Measurements from ENCODE around the gene HCN4.

Gene HCN4

DNA sequence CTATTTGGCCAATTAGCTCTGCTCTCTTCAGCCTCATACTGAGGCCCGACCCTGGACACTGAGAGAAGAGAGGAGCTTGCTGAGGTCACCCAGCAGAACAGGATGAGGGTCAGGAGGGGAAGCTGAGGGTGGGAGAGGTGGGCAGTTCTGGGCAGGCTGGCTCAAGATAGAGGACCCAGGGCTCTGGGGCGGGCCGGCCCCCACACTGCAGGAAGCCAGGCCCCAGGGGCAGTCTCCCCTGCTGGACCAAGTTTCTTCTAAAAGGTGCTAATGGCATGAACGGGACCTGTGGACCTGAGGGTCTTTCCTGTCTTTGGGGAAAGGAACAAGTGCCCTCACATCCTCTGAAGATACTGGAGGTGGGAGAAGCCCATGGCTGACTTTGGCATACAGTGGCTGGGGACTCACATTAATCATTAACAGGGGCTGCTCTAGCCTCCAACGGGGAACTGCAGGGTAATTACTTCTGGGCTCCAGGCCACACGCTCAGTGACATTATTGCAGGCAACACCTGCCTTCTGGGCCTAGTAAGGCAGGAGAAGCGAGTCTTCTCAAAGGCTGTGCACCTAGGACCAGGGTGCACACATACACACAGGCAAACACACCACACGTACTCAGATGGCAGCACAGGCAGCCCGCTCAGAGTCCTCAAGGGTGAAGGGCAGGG, 10.6 kb downstream of the HCN4 start:
- Histone ChIP-seq H3K4me1 (ENCODE audit: low read length) (peaks cover 5% of the 10 kb centered on the region; the same call in 1 of the 2 replicates), H4K20me1 (ENCODE audit: insufficient read depth, low read length) (no peaks in the 10 kb centered on the region), H2AFZ (ENCODE audit: low read depth, low read length) (no peak overlapping the region), H3K27ac (ENCODE audit: low read length) (no peak overlapping the region), H3K79me2 (ENCODE audit: low read length) (no peaks in the 10 kb centered on the region), H3K4me3 (ENCODE audit: low read length) (no peak overlapping the region), H3K27me3 (ENCODE audit: low read depth, low read length) (peaks cover 57% of the 10 kb centered on the region), H3K9me3 (ENCODE audit: insufficient read depth, low read length) (no peaks in the 10 kb centered on the region), H3K36me3 (replicated peaks; ENCODE audit: low read depth, low read length) (no peaks in the 10 kb centered on the region), H3K9ac (ENCODE audit: low read length) (no peak overlapping the region), H3K4me2 (ENCODE audit: low read length) (no peak overlapping the region)
- no peak for TF ChIP-seq EZH2phosphoT487 (IDR thresholded peaks at IDR 0.05; ENCODE audit: low read depth)

DNA sequence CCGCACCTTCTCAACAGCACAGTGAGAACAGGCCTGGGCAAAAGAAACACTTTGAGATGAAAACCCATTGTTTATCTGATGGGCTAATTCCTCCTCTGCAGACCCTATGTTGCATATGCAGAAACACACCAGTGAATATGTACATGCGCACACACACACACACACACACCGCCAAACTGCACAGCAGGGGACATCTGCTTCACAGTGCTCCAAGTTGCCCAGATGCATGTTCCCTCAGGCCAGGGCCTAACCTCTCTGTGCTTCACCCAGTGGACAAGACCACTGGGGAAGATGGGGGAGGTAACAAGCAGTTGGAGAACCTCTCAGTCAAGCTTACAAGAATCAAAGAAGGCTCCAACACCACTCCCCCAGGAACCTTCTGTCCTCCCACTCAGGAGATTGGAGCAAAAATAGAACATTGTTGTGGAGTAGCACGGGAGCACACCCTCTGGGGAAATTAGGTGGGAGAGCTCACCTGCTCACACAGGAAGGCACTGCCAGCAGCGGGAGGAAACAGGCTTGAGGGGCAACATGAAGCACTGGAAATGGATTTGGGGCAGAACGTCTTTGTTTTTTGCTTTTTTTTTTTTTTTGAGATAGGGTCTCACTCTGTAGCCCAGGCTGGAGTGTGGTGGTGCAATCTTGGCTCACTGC, 13.0 kb downstream of the HCN4 start:
- Histone ChIP-seq H3K36me3 (replicated peaks; ENCODE audit: low read depth, low read length) (no peaks in the 10 kb centered on the region), H3K4me3 (ENCODE audit: low read length) (no peak overlapping the region), H3K79me2 (ENCODE audit: low read length) (no peaks in the 10 kb centered on the region), H3K27ac (ENCODE audit: low read length) (no peak overlapping the region), H3K9me3 (ENCODE audit: insufficient read depth, low read length) (no peaks in the 10 kb centered on the region), H3K9ac (ENCODE audit: low read length) (no peak overlapping the region), H3K4me1 (ENCODE audit: low read length) (no peaks in the 10 kb centered on the region), H4K20me1 (ENCODE audit: insufficient read depth, low read length) (no peaks in the 10 kb centered on the region), H3K4me2 (ENCODE audit: low read length) (no peak overlapping the region), H2AFZ (ENCODE audit: low read depth, low read length) (no peak overlapping the region), H3K27me3 (ENCODE audit: low read depth, low read length) (peaks cover 57% of the 10 kb centered on the region)
- TF ChIP-seq EZH2phosphoT487 (IDR thresholded peaks at IDR 0.05; ENCODE audit: low read depth), result no peak
- TF ChIP-seq, protein P1, sequence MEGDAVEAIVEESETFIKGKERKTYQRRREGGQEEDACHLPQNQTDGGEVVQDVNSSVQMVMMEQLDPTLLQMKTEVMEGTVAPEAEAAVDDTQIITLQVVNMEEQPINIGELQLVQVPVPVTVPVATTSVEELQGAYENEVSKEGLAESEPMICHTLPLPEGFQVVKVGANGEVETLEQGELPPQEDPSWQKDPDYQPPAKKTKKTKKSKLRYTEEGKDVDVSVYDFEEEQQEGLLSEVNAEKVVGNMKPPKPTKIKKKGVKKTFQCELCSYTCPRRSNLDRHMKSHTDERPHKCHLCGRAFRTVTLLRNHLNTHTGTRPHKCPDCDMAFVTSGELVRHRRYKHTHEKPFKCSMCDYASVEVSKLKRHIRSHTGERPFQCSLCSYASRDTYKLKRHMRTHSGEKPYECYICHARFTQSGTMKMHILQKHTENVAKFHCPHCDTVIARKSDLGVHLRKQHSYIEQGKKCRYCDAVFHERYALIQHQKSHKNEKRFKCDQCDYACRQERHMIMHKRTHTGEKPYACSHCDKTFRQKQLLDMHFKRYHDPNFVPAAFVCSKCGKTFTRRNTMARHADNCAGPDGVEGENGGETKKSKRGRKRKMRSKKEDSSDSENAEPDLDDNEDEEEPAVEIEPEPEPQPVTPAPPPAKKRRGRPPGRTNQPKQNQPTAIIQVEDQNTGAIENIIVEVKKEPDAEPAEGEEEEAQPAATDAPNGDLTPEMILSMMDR (IDR thresholded peaks at IDR 0.05; ENCODE audit: low read depth, low read length), result no peak

DNA sequence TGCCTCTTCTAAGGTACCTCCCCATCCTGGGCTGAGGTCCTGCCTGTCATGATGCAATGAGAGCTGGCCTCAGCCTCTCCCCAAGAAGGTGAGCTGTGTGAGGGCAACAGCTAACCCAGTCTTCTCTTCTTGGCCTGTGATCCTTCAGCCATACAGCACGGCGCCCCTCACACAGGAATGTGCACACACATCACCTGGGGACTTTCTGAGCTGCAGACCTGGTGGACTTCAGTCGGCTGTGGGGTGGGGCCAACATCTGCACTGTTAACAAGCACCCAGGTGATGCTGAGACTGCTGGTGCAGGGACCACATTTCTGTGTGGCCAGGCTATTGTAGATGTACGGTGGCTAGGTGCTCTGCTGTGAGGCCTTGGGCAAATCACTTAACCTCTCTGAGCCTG, 14.5 kb downstream of the HCN4 start:
- no peak overlapping the region for H3K4me2 ChIP-seq (ENCODE audit: low read length)

DNA sequence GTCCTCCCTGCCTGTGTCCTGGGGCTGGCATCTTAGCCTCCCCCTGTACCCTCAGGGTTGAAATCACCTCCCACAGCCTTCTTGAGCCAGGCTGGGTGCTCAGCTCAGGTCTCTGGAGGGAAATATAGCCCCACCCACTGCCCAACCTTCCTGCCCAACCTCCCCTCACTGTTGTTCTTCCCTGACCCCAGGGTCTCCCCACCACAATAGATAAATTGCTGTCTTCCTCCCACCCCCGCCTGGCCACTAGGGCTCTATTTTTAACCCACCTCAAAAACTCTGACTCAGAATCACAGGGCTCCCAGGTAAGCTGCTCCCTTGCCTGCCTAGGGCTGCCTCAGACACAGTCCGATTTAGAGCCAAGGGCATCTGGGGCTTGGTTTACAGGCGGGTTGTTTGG, 15.0 kb downstream of the HCN4 start:
- Histone ChIP-seq H3K27me3 (ENCODE audit: low read depth, low read length) (peaks cover 42% of the 10 kb centered on the region), H3K27ac (ENCODE audit: low read length) (no peak overlapping the region), H3K36me3 (replicated peaks; ENCODE audit: low read depth, low read length) (no peaks in the 10 kb centered on the region), H3K4me2 (ENCODE audit: low read length) (no peak overlapping the region), H3K79me2 (ENCODE audit: low read length) (no peaks in the 10 kb centered on the region), H3K9me3 (ENCODE audit: insufficient read depth, low read length) (no peaks in the 10 kb centered on the region), H4K20me1 (ENCODE audit: insufficient read depth, low read length) (no peaks in the 10 kb centered on the region), H3K9ac (ENCODE audit: low read length) (no peak overlapping the region), H2AFZ (ENCODE audit: low read depth, low read length) (no peak overlapping the region), H3K4me3 (ENCODE audit: low read length) (no peak overlapping the region), H3K4me1 (ENCODE audit: low read length) (no peaks in the 10 kb centered on the region)
- TF ChIP-seq, protein P1 (IDR thresholded peaks at IDR 0.05; ENCODE audit: low read depth, low read length), result no peak
- no peak for TF ChIP-seq EZH2phosphoT487 (IDR thresholded peaks at IDR 0.05; ENCODE audit: low read depth)

More for the DNA sequence above, 14.5 kb downstream of the HCN4 start:
- Histone ChIP-seq H3K27ac (ENCODE audit: low read length) (no peak overlapping the region), H3K4me3 (ENCODE audit: low read length) (no peak overlapping the region), H3K27me3 (ENCODE audit: low read depth, low read length) (peaks cover 47% of the 10 kb centered on the region), H4K20me1 (ENCODE audit: insufficient read depth, low read length) (no peaks in the 10 kb centered on the region), H3K9me3 (ENCODE audit: insufficient read depth, low read length) (no peaks in the 10 kb centered on the region), H3K36me3 (replicated peaks; ENCODE audit: low read depth, low read length) (no peaks in the 10 kb centered on the region), H3K79me2 (ENCODE audit: low read length) (no peaks in the 10 kb centered on the region), H3K4me1 (ENCODE audit: low read length) (no peaks in the 10 kb centered on the region), H2AFZ (ENCODE audit: low read depth, low read length) (no peak overlapping the region), H3K9ac (ENCODE audit: low read length) (no peak overlapping the region)
- TF ChIP-seq, protein P1 (IDR thresholded peaks at IDR 0.05; ENCODE audit: low read depth, low read length), result no peak
- TF ChIP-seq EZH2phosphoT487 (IDR thresholded peaks at IDR 0.05; ENCODE audit: low read depth), result no peak

Data from OCI-LY3 (cell line).